PC-3 (cell line): Measurements from ENCODE around the gene IFITM2. TPM values are rescaled to one million over a fixed set of nuclear protein-coding genes. Genes with fewer than 3 reads are reported as not detected.

Experiments used
- ATAC-seq: fragments of 200-7000 bp; cut with Tn5 transposase; 2 replicates; pipeline ENCODE4 v1.9.1; 2020; ENCODE audit warnings: mild to moderate bottlenecking, moderate library complexity
- BruUV-seq: library from RNA; stranded (reverse); fragments of 400-500 nt; replicated peaks from 2 replicates; lab custom pipeline; 2021; lab: Mats Ljungman, UMichigan
- CTCF ChIA-PET: fragments of 300-600 bp; sonication (Branson Sonifier 250); formaldehyde crosslinking; loops from one replicate; lab custom pipeline; 2022; ENCODE audit warnings: antibody characterized with exemption; lab: Charles Lee
- POLR2A ChIA-PET: fragments of 300-600 bp; sonication (Branson Sonifier 250); formaldehyde crosslinking; loops from one replicate; lab custom pipeline; 2022; ENCODE audit warnings: antibody characterized with exemption; ENCODE audit not compliant: unreplicated experiment; lab: Charles Lee
- DNase-seq: peaks from one replicate; pipeline ENCODE4 v3.0.0-alpha.2; 2015
- H2AFZ ChIP-seq: fragments of 300-600 bp; sonication (generic); 2 replicates; pipeline ENCODE4 v1.6.0; 2016; ENCODE audit warnings: antibody characterized with exemption, low read length
- H3F3A ChIP-seq: fragments of 300-600 bp; sonication (generic); one replicate; pipeline ENCODE4 v1.6.0; 2017; ENCODE audit warnings: antibody characterized with exemption, low read length, control low read depth, mild to moderate bottlenecking; ENCODE audit not compliant: unreplicated experiment
- H3K27ac ChIP-seq: fragments of 300-600 bp; sonication (generic); 2 replicates; pipeline ENCODE4 v1.5.1; 2016; ENCODE audit warnings: mild to moderate bottlenecking, low read length
- H3K27me3 ChIP-seq: fragments of 300-600 bp; sonication (generic); 2 replicates; pipeline ENCODE4 v1.6.1; 2016; ENCODE audit warnings: low read length, mixed read lengths
- H3K36me3 ChIP-seq: fragments of 300-600 bp; sonication (generic); 2 replicates; pipeline ENCODE4 v1.6.1; 2016; ENCODE audit warnings: low read depth, mixed run types, low read length, mixed read lengths
- H3K4me1 ChIP-seq: fragments of 300-600 bp; sonication (generic); 2 replicates; pipeline ENCODE4 v1.5.1; 2016; ENCODE audit warnings: low read length; ENCODE audit not compliant: insufficient read depth
- H3K4me2 ChIP-seq: fragments of 300-600 bp; sonication (generic); 2 replicates; pipeline ENCODE4 v1.6.0; 2016; ENCODE audit warnings: low read length
- H3K4me3 ChIP-seq: fragments of 300-600 bp; sonication (generic); 2 replicates; pipeline ENCODE4 v1.5.1; 2016; ENCODE audit warnings: mild to moderate bottlenecking, low read length, mixed read lengths
- H3K79me2 ChIP-seq: fragments of 300-600 bp; sonication (generic); 2 replicates; pipeline ENCODE4 v1.6.1; 2017; ENCODE audit warnings: low read length, mixed read lengths
- H3K9ac ChIP-seq: fragments of 300-600 bp; sonication (generic); 2 replicates; pipeline ENCODE4 v1.6.0; 2016; ENCODE audit warnings: mild to moderate bottlenecking, low read length
- H3K9me2 ChIP-seq: fragments of 300-600 bp; sonication (generic); replicated peaks from 2 replicates; pipeline ENCODE4 v1.6.1; 2016; ENCODE audit warnings: mixed run types, low read length, mixed read lengths
- H3K9me3 ChIP-seq: fragments of 300-600 bp; sonication (generic); 2 replicates; pipeline ENCODE4 v1.6.1; 2016; ENCODE audit warnings: low read length, mixed read lengths
- H4K20me1 ChIP-seq: fragments of 300-600 bp; sonication (generic); 2 replicates; pipeline ENCODE4 v1.6.1; 2016; ENCODE audit warnings: low read length, mixed read lengths
- CTCF ChIP-seq: fragments of 300-600 bp; sonication (generic); conservative IDR thresholded peaks from 2 replicates; pipeline ENCODE4 v1.5.1; 2017; ENCODE audit warnings: antibody characterized with exemption, low read depth, mild to moderate bottlenecking, low read length
- EZH2 ChIP-seq: fragments of 300-600 bp; sonication (generic); IDR thresholded peaks from one replicate; pipeline ENCODE4 v1.6.1; 2017; ENCODE audit warnings: antibody characterized with exemption, mild to moderate bottlenecking, low read length; ENCODE audit not compliant: unreplicated experiment
- EZH2phosphoT487 ChIP-seq: fragments of 300-600 bp; sonication (generic); IDR thresholded peaks from 2 replicates; pipeline ENCODE4 v1.6.1; 2018; ENCODE audit warnings: mild to moderate bottlenecking, antibody characterized with exemption, low read length, borderline replicate concordance
- intact Hi-C: fragments of 100-400 bp; cut with micrococcal nuclease; formaldehyde crosslinking; loops from 2 replicates; pipeline ENCODE4 v1.9.0; 2023
- total RNA-seq: library from RNA; depleted of rRNA; stranded (reverse); fragments of >200 nt; gene quantifications from 2 replicates; pipeline ENCODE4 v1.2.3, GENCODE V29; 2014

Gene IFITM2
- total RNA-seq, 1 experiment from 2014 or later, result 49.0 TPM

GRCh38 chr11:261624-262023, 46.0 kb upstream of the IFITM2 start:
- Histone ChIP-seq H3K4me2 (no peak overlapping the region), H3F3A (no peaks in the 10 kb centered on the region), H3K36me3 (no peaks in the 10 kb centered on the region), H3K9me3 (no peaks in the 10 kb centered on the region), H2AFZ (no peak overlapping the region), H3K4me3 (no peak overlapping the region), H3K4me1 (no peaks in the 10 kb centered on the region), H3K27ac (no peak overlapping the region), H4K20me1 (no peaks in the 10 kb centered on the region), H3K27me3 (no peaks in the 10 kb centered on the region), H3K9me2 (no peaks in the 10 kb centered on the region), H3K9ac (no peak overlapping the region), H3K79me2 (no peaks in the 10 kb centered on the region)
- ATAC-seq (no peak), DNase-seq (no peak)
- TF ChIP-seq EZH2 (no peak), CTCF (no peak), EZH2phosphoT487 (no peak)
- CTCF ChIA-PET, result no interaction called here
- intact Hi-C loops, result no loop called here
- BruUV-seq, result no TSS peak
- POLR2A ChIA-PET, result no interaction called here

DNA sequence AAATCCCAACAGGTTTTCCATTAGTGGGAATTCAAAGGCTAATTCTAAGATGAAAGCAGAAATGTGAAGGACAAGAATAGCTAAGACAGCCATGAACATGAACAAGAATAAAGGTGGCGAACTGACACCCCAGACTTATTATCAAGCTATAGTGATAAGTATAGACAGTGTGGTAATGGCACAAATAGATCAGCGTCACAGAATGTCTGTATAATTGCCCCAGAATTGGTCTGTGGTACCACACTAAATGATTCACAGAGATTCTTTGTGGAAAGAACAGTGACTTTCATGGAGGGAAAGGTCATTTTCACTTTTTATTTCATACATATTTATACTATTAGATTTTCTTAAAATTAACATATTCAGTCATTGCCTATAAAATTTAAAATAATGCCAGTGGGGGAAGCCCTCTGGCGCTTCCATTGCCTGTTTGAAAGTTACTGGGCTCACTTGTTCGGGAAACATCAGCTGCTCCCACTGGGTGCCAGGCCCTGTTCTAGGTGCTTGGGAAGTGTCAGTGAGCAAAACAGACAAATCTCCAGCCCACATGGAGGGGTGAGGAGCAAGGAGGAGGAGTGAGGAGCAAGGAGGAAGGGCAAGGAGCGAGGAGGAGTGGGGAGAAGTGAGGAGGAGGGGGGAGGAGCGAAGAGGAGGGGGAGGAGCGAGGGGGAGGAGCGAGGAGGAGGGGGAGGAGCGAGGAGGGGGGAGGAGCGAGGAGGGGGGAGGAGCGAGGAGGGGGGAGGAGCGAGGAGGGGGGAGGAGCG, 40.8 kb upstream of the IFITM2 start:
- CTCF ChIA-PET, result no interaction called here
- Histone ChIP-seq H3K27ac (no peak overlapping the region), H3K4me2 (no peak overlapping the region), H3K9me2 (no peaks in the 10 kb centered on the region), H3K9ac (no peak overlapping the region), H3K9me3 (no peaks in the 10 kb centered on the region), H3K4me3 (no peak overlapping the region), H2AFZ (no peak overlapping the region; the same call in 1 of the 2 replicates), H3K27me3 (no peaks in the 10 kb centered on the region), H4K20me1 (no peaks in the 10 kb centered on the region), H3K4me1 (peaks cover 4% of the 10 kb centered on the region), H3K79me2 (no peaks in the 10 kb centered on the region), H3K36me3 (no peaks in the 10 kb centered on the region), H3F3A (no peaks in the 10 kb centered on the region)
- intact Hi-C loops, result no loop called here
- TF ChIP-seq EZH2phosphoT487, result no peak
- TF ChIP-seq EZH2, result no peak
- no peak for TF ChIP-seq CTCF
- DNase-seq (peak; percentile 12), ATAC-seq (no peak; the same call in 1 of the 2 replicates)
- POLR2A ChIA-PET, result interaction anchor here (0.6 kb wide), 1 partner anchor 60 kb away, joined by 3 read pairs; the partner anchor contains the start of gene BET1L
- no TSS peak for BruUV-seq

DNA sequence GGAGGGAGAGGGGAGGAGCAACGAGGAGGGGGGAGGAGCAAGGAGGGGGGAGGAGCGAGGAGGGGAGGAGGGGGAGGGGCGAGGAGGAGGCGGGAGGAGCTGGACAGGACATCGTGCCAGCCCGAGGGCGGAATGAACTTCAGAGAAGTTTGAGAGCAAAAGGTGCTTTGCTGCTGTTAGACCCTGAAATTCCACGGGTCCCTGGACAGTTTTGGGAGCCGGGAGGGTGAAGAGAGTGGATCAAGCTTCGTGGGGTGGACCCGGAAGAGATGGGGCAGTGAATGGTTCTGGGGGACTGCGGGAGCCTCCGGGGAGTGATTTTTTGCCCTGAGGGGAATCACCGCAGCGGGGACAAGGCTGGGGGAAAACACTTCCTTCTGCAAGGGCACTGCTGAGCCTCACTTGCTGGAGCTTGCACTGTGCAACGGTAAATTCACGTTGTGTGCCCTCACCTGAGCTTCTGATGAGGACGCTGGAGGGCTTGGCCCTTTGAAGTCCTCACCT, 40.1 kb upstream of the IFITM2 start:
- intact Hi-C loops, result no loop called here
- ATAC-seq (peak; percentile 55), DNase-seq (peak; percentile 41)
- H3K27ac ChIP-seq, result no peak overlapping the region
- no TSS peak for BruUV-seq
- POLR2A ChIA-PET, result interaction anchor here (0.6 to 0.7 kb wide), 2 partner anchors 61 to 181 kb away, joined by 3 read pairs; partner anchors contain the start of gene BET1L
- no peaks in the 10 kb centered on the region for H3K79me2 ChIP-seq
- no peak for TF ChIP-seq EZH2
- no peak for TF ChIP-seq CTCF
- no peak for TF ChIP-seq EZH2phosphoT487
- H3K4me1 ChIP-seq, result peaks cover 4% of the 10 kb centered on the region
- CTCF ChIA-PET, result no interaction called here
- H3F3A ChIP-seq, result no peaks in the 10 kb centered on the region
- H3K4me2 ChIP-seq, result peak overlapping the region; percentile 85
- H3K36me3 ChIP-seq, result no peaks in the 10 kb centered on the region
- no peaks in the 10 kb centered on the region for H3K27me3 ChIP-seq
- peak overlapping the region; percentile 58 for H3K4me3 ChIP-seq
- H4K20me1 ChIP-seq, result no peaks in the 10 kb centered on the region
- H3K9me2 ChIP-seq, result no peaks in the 10 kb centered on the region
- H2AFZ ChIP-seq, result peak overlapping the region; percentile 90
- H3K9me3 ChIP-seq, result no peaks in the 10 kb centered on the region
- no peak overlapping the region for H3K9ac ChIP-seq
